AG09319 (cell line): ENCODE data around the gene CDYL.
"Not testable (repeated sequence)": the region's sequence is repeated elsewhere in the genome, so short reads cannot be mapped to it uniquely, and the experiment has no call there.

Experiments
- DNase-seq: peaks from one replicate; pipeline ENCODE4 v3.0.0-alpha.2; 2010; ENCODE audit warnings: low read depth; ENCODE audit errors: extremely low read depth
- TF ChIP-seq, protein P1 (sequence below): IDR thresholded peaks from 2 replicates; pipeline ENCODE4 v1.5.1; 2011; ENCODE audit warnings: low read depth, mild to moderate bottlenecking, inconsistent platforms, low read length, moderate library complexity

CDYL gene

DNA sequence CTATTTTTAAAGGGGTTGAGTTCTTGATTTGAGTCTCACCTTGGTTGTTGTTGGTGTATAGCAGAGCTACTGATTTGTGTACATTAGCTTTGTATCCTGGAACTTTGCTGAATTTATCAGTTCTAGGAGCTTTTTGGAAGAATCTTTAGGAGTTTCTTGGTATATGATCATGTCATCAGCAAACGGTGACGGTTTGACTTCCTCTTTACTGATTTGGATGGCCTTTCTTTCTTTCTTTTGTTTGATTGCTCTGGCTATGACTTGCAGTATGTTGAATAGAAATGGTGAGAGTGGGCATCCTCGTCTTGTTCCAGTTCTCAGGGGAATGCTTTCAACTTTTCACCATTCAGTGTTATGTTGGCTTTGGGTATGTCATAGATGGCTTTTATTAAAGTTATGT, 64.0 kb downstream of the CDYL start:
- no peak for DNase-seq
- TF ChIP-seq, protein P1, sequence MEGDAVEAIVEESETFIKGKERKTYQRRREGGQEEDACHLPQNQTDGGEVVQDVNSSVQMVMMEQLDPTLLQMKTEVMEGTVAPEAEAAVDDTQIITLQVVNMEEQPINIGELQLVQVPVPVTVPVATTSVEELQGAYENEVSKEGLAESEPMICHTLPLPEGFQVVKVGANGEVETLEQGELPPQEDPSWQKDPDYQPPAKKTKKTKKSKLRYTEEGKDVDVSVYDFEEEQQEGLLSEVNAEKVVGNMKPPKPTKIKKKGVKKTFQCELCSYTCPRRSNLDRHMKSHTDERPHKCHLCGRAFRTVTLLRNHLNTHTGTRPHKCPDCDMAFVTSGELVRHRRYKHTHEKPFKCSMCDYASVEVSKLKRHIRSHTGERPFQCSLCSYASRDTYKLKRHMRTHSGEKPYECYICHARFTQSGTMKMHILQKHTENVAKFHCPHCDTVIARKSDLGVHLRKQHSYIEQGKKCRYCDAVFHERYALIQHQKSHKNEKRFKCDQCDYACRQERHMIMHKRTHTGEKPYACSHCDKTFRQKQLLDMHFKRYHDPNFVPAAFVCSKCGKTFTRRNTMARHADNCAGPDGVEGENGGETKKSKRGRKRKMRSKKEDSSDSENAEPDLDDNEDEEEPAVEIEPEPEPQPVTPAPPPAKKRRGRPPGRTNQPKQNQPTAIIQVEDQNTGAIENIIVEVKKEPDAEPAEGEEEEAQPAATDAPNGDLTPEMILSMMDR = no peak

DNA sequence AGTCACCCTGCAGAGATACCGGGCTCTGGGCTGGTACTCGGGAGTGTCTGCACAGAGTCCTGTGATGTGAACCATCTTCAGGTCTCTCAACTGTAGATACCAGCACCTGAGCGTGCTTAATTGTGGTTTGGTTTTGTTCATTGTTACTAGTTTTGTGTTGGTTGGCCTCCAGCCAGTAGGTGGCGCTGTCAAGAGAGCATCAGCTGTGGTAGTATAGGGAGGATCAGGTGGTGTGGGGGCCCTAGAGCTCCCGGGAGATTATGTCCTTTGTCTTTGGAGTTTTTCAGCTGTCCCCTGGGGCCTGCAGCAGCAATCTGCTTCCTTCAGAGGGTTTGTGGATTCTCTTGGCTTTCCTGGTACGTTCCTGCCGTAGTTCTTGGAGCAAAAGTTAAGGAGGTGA, 67.9 kb downstream of the CDYL start:
- TF ChIP-seq, protein P1 = no peak; the same call in 1 of the 2 replicates
- DNase-seq = no peak

DNA sequence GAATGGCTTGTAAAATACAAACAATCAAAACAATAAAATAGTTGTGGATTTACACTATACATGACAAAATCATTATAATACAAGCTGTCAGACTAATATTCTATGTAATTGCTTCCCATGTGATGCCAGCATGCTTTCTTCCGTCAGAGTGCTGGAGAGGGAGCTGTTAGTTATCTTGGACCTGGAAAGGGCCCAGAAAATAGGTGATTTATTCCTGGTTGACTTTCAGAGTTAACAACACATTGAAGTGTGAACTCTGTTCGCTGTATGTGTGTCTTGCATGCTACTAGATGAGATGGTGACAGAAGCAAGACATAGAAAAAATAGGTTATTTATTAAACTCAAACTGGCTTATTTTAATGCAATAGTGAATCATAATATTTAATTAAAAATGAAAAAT, 70.2 kb downstream of the CDYL start:
- TF ChIP-seq, protein P1 = no peak

DNA sequence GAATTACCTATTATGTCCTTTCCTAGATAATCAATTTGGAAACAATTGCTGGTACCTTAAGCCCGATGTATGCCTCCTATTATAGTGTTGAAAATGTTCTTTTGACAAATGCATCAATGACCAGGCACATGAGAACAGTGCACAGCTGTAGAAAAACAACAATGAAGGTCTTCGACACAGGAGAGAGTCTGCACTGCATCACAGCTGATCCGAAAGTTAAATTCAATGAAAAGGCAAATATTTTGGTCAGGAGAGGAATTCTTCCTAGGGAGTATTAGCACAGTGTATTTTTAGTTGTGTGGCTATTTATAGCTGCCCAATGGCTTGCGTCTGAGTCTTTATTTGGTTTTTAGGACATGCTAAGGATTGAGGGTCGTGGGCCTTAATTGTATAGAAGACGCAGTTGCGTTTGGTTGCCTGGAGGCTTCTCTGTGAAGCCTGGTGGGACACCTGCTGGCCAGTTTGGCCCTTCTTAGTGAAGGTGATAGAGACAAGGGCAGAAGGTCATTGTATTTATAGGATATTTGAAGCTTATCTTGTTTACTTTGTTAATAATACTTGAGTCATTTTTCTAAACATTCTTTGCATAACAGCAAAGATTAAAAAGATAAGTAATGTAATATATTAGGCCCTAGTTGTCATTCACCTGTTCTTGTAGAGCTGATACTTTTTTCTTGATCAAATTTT, 72.3 kb downstream of the CDYL start:
- DNase-seq = no peak
- TF ChIP-seq, protein P1 = peak; percentile 14

More for the DNA sequence above, 70.2 kb downstream of the CDYL start:
- no peak for DNase-seq

DNA sequence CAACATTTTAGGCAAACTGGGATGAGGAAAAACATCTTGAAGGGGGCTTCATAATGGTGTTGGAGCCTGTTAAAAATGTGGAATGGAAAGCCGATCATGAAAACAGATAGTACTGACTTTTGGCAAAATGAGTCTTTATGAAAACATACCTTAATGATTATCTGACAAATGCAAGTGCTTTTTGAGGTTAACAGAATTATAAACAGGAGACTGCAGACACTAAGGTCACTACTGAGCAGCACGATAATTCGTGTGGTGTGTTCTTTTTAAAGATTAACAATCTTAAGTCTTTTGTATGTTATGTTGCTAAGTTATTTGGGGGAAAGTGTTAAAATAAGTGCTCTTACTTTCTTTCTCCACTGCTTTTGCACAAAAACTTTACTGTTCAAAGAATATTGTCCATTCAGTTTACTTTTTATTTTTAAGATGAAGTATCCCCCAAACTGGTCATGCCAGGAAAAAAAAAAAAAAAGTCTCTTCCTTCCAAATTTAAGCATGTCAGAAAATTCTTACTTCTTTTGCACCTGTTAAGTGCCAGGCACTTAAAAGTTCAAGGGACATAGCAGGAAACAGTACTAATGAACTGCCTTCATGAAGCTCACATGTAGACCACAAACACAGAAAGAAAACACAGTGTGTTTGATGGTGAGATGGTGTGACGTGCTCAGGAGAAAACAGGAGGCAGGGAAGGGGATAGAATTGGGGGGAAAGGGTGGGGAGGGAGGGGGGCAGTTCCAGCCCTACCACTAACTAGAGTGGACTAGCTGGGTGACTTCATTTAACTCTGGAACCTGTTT, 73.2 kb downstream of the CDYL start:
- TF ChIP-seq, protein P1 = no peak
- no peak for DNase-seq

DNA sequence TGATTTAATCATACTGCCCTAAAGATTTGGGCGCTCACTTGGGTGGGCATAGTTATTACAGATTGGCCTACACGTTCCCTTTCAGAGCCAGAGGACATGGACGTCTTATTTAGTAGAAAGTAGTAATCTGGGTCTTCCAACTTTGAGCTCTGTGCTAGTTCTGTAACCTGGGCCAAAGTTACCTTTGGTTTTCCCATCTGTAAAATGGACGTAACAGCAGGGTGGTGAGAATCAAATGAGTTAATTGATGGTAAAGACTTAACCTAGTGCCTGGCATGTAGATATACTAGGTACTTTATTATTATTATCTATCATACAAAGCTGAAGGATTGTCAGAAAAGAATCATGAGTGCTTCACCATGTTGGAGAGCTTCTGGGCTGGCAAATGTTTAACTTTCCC, 74.8 kb downstream of the CDYL start:
- no peak for DNase-seq
- TF ChIP-seq, protein P1 = no peak

DNA sequence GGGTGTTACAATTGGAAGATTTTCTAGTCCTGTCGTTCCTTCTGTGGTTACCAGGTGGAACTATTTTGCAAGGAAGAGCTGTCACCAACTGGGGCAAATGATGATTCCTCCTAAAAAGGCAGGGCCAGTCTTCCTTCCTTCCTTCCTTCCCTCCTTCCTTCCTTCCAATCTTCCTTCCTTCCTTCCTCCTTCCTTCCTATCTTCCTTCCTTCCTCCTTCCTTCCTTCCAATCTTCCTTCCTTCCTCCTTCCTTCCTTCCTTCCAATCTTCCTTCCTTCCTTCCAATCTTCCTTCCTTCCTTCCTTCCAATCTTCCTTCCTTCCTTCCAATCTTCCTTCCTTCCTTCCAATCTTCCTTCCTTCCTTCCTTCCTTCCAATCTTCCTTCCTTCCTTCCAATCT, 76.0 kb downstream of the CDYL start:
- DNase-seq = not testable (repeated sequence)
